Lower lobe of right lung (tissue), 2 donors: ENCODE data around the gene SDC1. TPM values are rescaled to one million over a fixed set of nuclear protein-coding genes. Genes with fewer than 3 reads are reported as not detected.

Experiments used
- ATAC-seq, 2 donors: fragments of 200-7000 bp; cut with Tn5 transposase; one replicate each; pipeline ENCODE4 v1.9.1; 2020 to 2022; ENCODE audit warnings: mild to moderate bottlenecking in 2 of 2, moderate library complexity in 2 of 2
- DNase-seq: peaks from one replicate; pipeline ENCODE4 v3.0.0-alpha.2; 2020
- H3K27ac ChIP-seq: fragments of 200-600 bp; one replicate; pipeline ENCODE4 v1.8.0; 2022
- H3K27me3 ChIP-seq: fragments of 200-600 bp; one replicate; pipeline ENCODE4 v1.8.0; 2022; ENCODE audit warnings: low read depth
- H3K36me3 ChIP-seq: fragments of 200-600 bp; one replicate; pipeline ENCODE4 v1.8.0; 2022; ENCODE audit warnings: mild to moderate bottlenecking
- H3K4me1 ChIP-seq: fragments of 200-600 bp; one replicate; pipeline ENCODE4 v1.8.0; 2022
- H3K4me3 ChIP-seq: fragments of 200-600 bp; one replicate; pipeline ENCODE4 v1.8.0; 2022; ENCODE audit warnings: mild to moderate bottlenecking
- H3K9me3 ChIP-seq: fragments of 200-600 bp; one replicate; pipeline ENCODE4 v1.8.0; 2022
- intact Hi-C: fragments of 100-400 bp; cut with DNase I; formaldehyde crosslinking; loops from one replicate; pipeline ENCODE4 v1.11.0; 2022
- total RNA-seq: library from RNA; stranded (reverse); fragmentation: NEBNext Ultra II Directional; extraction: Animal tissue kit (Norgen Biotek cat#: 25700); gene quantifications from one replicate; pipeline ENCODE4 v1.2.1, GENCODE V29; 2021
- TF ChIP-seq, protein P1 (sequence below): fragments of 200-600 bp; IDR thresholded peaks from one replicate; pipeline ENCODE4 v1.8.0; 2022; ENCODE audit warnings: antibody characterized with exemption, mild to moderate bottlenecking
- donor health status: DM: no; HTN: yes; CAD: no; lungs with severe emphysema.

The SDC1 gene
- total RNA-seq, 1 donor from 2014 or later = 90.0 TPM

DNA sequence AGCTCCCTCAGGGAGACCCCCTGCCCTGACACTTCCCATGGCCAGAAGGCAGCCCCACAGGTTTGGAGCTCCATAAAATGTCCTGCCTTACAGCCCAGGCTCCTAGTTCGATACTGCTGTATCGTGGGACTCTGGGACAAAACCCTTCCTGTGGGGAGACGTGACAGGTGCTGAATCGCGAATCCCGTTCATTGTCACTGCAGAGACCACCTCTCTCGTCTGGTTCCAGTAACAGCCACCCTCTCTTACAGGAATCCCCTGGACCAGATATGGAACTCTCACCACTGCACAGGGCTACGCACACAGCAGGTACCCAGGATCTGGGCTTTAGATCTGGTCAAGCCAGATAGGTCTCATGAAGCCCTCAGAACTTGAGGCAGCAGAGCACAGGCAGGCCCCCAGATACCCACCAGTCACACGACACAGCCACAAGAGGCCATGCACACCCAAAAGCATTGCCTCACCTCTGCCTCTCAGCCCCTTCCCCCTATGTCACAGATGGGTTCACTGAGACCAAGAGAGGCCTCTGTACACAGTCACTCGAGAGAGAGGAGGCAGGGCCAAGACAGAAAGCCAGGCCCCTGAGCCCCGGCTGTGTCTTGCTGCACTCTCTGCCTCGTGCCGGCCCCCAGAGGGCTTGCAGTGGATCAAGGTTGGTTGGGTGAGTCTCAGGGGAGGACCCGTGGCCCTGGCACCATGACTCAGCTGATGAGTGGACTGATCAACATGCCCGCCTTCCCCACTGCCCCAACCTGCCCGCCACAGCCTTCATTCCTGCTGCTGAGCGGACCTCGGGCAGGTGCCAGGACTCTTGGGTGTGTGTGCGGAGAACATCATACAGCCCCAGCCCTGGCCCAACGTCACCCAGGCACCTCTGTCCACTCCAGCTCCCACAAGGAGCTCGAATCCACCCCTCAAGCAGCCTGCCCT is 7.6 kb downstream of the SDC1 start:
- TF ChIP-seq, protein P1, sequence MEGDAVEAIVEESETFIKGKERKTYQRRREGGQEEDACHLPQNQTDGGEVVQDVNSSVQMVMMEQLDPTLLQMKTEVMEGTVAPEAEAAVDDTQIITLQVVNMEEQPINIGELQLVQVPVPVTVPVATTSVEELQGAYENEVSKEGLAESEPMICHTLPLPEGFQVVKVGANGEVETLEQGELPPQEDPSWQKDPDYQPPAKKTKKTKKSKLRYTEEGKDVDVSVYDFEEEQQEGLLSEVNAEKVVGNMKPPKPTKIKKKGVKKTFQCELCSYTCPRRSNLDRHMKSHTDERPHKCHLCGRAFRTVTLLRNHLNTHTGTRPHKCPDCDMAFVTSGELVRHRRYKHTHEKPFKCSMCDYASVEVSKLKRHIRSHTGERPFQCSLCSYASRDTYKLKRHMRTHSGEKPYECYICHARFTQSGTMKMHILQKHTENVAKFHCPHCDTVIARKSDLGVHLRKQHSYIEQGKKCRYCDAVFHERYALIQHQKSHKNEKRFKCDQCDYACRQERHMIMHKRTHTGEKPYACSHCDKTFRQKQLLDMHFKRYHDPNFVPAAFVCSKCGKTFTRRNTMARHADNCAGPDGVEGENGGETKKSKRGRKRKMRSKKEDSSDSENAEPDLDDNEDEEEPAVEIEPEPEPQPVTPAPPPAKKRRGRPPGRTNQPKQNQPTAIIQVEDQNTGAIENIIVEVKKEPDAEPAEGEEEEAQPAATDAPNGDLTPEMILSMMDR = no peak
- DNase-seq = peak; percentile 89
- H3K9me3 ChIP-seq = no peaks in the 10 kb centered on the region
- peak; percentile 80 to 84 for ATAC-seq
- peak overlapping the region; percentile 70 for H3K27ac ChIP-seq
- intact Hi-C loops = no loop called here
- H3K4me1 ChIP-seq = peaks cover 31% of the 10 kb centered on the region
- H3K4me3 ChIP-seq = no peak overlapping the region
- peaks cover under 1% of the 10 kb centered on the region for H3K27me3 ChIP-seq
- no peaks in the 10 kb centered on the region for H3K36me3 ChIP-seq

DNA sequence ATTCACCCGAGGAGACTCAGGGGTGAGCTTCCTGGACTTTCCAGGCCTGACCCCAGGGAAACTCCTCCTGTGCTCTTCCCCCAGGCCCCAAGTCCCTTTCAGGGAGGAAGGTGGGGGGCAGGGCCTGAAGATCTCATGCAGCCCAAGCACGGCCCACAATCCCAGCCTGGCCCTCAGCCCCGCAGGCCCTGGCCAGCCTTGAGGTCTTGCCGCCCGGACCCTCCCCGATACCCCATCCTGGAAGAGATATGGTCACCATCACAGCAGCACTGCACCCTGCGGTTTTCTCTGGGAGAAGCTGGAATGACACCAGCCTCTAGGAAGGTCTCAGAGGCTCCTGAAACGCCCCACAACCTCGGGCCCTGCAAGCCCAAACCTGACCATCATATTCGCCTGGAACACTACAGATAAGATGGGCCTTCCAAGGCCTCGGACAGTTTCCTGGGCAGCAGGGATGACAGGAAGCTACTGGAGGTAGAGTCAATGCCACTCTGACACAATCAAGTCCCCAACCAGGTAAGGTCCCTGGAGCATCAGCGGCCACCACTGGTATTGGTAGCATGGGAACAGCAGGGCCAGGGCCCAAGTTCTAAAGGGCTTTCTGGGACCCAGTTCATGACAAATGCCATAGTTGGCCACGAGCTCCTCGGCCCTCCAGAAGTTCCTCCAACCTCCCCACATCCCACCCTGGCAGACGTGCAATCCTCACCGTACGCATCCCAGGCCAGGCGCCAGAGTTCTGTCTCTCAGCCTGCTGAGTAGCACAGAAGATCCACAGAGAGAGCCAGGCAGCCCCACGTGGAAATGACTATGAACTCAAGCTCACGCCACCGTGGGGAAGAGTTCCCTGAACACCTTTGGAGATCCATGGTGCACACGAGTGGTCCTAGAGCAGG is 8.6 kb downstream of the SDC1 start:
- ATAC-seq (no peak), DNase-seq (no peak)
- intact Hi-C loops = no loop called here
- H3K4me3 ChIP-seq = no peak overlapping the region
- peaks cover 25% of the 10 kb centered on the region for H3K4me1 ChIP-seq
- H3K36me3 ChIP-seq = no peaks in the 10 kb centered on the region
- H3K27me3 ChIP-seq = no peaks in the 10 kb centered on the region
- TF ChIP-seq, protein P1 = no peak
- peak overlapping the region; percentile 36 for H3K27ac ChIP-seq
- H3K9me3 ChIP-seq = no peaks in the 10 kb centered on the region

DNA sequence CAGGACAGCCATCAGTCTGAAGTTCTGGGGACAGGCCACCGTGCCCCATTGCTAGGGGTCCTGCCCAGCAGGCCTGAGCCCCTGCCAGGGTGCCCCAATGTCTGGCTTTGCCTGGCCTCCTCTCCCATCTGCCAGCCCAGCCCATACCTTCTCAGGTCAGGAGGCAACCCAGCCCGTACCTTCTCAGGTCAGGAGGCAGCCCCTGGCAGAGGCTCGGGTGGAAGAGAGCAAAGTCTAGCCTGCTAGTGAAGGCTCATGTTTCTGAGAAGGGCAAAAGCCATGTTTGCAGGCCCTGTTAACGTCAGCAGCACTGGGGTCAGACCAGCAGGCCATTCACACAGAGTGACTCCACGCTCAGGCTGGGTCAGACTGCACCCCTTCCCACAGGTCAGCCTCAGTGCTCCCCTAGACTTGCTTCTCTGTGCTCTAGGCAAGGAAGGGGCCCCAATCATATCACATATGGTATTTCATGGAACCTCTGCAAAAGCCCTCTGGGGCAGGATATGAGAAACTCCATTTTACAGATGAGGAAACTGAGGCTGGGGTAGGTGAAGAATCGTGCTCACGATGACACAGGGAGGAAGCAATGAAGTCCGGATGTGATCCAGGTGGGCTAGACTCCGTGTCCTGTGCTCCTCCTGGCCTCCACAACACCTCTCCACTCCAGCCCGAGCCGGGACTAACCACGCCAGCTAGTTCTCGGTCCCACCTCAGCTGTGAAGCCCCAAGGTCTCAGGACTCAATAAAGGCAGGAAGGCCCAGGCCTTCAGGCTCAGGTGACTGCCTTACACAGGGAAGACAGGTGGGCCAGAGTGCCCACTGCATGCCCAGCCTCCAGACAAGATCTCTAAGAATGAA is 9.5 kb downstream of the SDC1 start:
- Histone ChIP-seq H3K9me3 (no peaks in the 10 kb centered on the region), H3K27me3 (no peaks in the 10 kb centered on the region), H3K4me1 (peaks cover 19% of the 10 kb centered on the region), H3K4me3 (no peak overlapping the region), H3K27ac (no peak overlapping the region), H3K36me3 (no peaks in the 10 kb centered on the region)
- no peak for ATAC-seq
- intact Hi-C loops = no loop called here
- TF ChIP-seq, protein P1 = no peak
- no peak for DNase-seq

DNA sequence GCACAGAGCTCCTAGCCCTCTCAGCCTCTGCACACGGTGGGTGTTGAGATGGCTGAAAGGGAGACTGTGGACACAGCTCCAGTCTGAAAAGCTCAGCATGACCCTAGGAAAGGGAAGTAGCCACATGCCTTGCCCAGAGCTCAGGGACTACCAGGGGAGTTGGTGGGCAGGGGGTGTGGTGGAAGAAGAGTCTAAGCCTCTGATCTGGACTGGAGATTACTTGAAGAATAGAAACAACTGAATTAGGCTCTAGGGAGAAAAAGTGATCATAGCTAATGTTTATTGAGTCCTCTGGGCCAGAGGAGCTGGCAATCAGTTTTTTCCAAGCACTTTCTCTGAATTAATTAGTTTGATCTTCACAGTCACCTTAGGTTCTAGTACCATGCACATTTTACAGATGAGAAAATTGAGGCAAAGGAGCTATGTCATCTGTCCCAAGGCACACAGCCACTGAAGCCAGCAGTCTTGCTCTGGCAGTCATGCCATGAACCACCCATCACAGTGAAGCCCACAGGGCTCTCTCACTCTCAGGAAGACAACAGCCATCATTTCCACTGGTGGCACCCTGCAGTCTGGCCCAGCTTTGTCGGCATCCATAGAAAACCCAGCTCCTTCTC is 10.3 kb downstream of the SDC1 start:
- Histone ChIP-seq H3K4me1 (peaks cover 22% of the 10 kb centered on the region), H3K9me3 (no peaks in the 10 kb centered on the region), H3K27me3 (no peaks in the 10 kb centered on the region), H3K36me3 (no peaks in the 10 kb centered on the region), H3K4me3 (no peak overlapping the region), H3K27ac (peak overlapping the region; percentile 53)
- no peak for ATAC-seq
- no peak for DNase-seq
- TF ChIP-seq, protein P1 = no peak
- intact Hi-C loops = no loop called here
